Iris pigment epithelial cell (primary cell): Measurements from ENCODE around the gene CIB2.
"Not testable (repeated sequence)": the region's sequence is repeated elsewhere in the genome, so short reads cannot be mapped to it uniquely, and the experiment has no call there.

Experiments used
- DNase-seq: peaks from one replicate; pipeline ENCODE4 v3.0.0-alpha.2; 2011; ENCODE audit warnings: low read depth

The CIB2 gene

GRCh38 chr15:78131295-78132061 is at the start of gene CIB2:
CIB2 (minus strand) TSS chr15:78131445; CDS start chr15:78131215, 230 bp downstream.
- DNase-seq: peak; percentile 47

DNA sequence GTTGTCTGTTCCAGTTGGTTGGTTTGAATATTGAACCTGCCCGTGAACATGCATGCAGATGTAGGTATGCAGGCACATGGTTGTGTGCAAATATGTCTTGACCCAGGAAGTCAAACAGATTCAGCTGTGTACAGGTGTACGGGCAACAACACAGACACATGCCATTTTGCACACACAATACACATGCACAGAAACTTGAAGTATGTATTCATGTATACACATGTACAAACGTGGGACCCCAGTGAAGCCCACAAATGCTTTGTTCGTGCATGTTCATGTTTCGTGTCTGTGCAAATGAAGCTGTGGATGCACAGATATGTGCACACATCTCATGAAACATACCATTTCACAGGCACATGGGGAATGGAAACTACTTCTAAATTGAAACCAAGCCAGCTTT is 48.7 kb upstream of the CIB2 start:
- DNase-seq: no peak

GRCh38 chr15:78179286-78179840 is 48.1 kb upstream of the CIB2 start:
- no peak for DNase-seq

DNA sequence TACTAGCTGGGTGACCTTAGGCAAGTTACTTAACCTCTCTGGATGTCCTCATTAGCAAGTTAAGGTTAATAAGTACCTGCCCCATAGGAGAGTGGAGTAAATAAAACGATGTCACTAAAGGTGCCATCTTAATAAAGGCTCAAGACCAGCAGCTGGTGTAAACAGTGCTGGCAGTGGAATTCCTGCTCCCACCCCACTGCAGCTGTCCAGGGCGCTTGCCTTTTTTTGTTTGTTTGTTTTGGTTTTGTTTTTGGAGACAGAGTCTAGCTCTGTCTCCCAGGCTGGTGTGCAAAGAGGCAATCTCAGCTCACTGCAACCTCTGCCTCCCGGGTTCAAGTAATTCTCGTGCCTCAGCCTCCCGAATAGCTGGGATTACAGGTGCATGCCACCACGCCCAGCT is 46.8 kb upstream of the CIB2 start:
- no peak for DNase-seq

- peak; percentile 12 for DNase-seq
Measured at GRCh38 chr15:78177447-78177873, 46.2 kb upstream of the CIB2 start.

GRCh38 chr15:78175330-78175729 is 44.1 kb upstream of the CIB2 start:
- no peak for DNase-seq

- DNase-seq: no peak
Measured at GRCh38 chr15:78174401-78174800, 43.2 kb upstream of the CIB2 start.

- DNase-seq: no peak
Measured at GRCh38 chr15:78171864-78172472, 40.7 kb upstream of the CIB2 start.

DNA sequence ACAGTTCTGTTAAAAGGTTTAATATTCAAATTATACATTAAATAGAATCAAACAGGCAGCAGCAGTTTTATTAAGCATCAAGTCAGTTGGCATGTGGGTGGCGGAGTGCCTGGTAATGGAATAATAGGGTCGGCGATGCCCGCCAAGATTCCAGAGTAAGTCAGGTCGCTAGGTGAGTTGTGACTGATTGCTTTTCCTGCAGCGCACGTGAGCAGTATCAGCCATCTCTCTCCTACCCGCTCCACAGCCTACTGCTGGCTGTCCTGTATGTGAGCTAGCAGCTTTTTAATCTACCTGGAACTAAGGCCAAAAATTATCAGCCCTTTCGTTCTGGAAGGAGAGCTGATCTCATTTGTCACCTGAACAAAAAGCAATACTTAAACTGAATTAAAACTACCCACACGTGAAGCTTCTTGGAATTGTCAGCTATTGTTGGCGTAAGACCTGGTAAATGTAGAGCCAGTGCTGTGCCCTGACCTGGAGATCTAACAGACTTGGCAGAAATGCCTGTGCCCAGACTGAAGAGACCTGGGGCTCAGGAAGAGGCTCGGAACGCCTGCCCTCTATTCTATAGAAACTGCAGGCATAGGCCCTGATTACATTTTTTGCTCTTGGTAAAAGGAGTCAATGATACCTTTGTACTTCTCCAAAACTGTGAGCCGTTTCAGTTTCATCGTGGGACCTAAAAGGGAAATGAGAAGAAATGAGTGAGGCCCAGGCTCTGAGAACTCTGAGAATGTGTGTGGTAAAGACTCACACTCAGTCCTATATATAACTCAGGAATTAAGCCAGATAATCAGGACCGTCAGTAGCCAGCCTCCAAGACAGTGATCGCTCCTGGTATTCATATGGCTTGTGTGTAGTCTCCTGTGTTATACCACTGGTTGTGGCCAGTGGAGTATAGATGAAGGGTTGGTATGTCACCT is 39.9 kb upstream of the CIB2 start:
- DNase-seq: no peak

DNA sequence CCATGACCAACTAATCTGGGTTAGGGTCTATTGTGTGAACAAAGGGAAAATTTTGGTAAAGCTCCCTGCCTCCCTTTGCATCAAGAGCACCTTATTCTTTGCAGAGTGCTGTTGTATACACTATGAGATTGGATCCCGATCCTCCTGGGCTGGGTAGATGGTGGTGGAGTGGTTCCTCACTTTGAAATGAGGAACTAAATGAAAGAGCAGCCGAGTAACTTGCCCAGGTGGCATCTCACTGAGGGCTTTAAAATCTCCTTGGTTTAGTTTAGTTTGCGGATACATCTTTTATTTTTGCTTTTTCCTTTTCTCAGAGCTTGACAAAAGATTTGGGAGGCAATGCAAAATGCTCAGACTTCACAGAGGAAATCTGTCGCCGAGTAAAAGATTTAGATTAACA is 37.4 kb upstream of the CIB2 start:
- no peak for DNase-seq

DNA sequence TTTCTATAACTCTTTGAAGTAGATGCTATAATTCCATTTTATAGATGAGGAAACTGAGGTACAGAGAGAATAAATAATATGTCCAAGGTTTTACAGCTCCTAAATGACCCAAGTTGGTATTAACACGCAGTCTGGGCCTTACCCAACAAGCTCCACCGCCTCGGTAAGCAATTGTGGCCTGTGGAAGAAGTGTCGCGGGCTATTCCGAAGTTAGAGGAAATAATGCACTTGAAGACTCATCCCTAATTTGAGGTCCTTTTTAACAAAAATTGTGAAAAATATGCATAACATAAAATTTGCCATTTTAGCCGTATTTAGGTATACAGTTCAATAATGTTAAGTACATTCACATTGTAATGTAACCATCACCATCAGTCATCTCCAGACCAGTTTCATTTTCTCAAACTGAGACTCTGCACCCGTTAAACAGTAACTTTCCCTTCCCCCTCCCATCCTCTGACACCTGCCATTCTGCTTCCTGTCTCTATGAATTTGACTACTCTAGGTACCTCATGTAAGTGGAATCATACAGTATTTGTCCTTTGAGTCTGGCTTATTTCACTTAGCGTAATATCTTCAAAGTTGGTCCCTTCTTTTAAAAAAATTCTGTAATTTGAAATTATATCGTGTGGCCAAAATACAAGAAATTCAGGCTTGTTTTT is 36.1 kb upstream of the CIB2 start:
- DNase-seq: no peak

- no peak for DNase-seq
Measured at GRCh38 chr15:78164010-78164409, 32.8 kb upstream of the CIB2 start.

GRCh38 chr15:78162038-78162437 is 30.8 kb upstream of the CIB2 start:
- no peak for DNase-seq

DNA sequence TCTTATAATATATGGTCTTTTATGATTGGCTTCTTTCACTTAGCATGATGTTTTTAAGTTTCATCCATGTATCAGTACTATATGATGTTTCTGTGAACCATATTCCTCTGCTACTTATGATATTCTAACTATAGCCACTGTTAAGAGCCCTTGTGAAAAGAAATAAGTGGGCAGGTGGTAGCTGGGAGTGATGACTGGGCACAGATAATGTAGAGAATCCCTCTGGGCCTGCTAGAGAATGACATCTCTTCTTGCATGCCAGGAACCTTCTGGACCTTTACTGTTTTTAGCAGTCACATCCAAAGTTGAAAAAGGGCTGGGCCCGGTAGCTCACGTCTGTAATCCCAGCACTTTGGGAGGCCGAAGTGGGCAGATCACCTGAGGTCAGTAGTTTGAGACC is 28.1 kb upstream of the CIB2 start:
- no peak for DNase-seq

DNA sequence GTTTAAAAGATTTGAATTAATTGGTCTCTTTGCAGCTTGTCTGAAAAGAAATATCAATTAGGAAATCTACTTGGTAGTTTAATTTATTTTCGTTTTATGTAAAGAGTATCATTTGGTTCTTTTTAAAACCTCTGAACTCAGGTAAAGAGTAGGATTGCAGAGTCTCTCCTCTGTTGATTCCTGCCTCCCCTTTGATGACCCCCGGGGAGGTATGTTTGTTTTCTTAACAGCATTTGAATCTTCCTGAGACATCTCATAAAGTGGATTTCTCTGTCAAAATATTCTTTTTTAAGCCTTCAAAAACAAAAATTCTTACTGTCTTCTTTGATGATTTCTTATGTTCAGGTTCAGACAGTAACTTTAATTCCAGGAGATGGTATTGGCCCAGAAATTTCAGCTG is 26.0 kb upstream of the CIB2 start:
- DNase-seq: no peak

DNA sequence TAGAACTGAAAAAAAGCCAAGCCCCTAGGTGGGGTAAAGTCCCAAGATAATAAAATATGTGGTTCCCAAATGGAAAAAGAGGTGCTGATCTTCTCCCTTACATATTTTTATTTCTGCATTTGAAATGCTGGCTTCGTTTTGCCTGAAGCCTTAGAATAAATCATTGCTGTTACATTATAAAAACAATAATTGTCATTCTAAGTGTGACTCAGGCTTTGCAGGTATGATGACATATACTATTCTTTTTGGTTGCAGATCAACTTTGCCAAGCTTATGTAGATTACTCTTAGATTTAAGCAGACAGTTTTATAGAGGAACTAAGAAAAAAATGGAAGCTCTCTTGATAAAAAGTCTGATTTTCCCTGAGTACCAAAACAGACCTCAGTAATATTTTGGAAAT is 25.4 kb upstream of the CIB2 start:
- no peak for DNase-seq

GRCh38 chr15:78155355-78155939 is 24.2 kb upstream of the CIB2 start:
- DNase-seq: no peak

- DNase-seq: no peak
Measured at GRCh38 chr15:78154955-78155354, 23.7 kb upstream of the CIB2 start.

- DNase-seq: not testable (repeated sequence)
Measured at GRCh38 chr15:78151075-78151474, 19.8 kb upstream of the CIB2 start.

- DNase-seq: no peak
Measured at GRCh38 chr15:78149805-78150751, 18.8 kb upstream of the CIB2 start.
